H9 (cell line): ENCODE data around the gene RDH12. TPM values are rescaled to one million over a fixed set of nuclear protein-coding genes. Genes with fewer than 3 reads are reported as not detected.
"Not testable (repeated sequence)": the region's sequence is repeated elsewhere in the genome, so short reads cannot be mapped to it uniquely, and the experiment has no call there.

Experiments
- DNase-seq: peaks from one replicate; pipeline ENCODE4 v3.0.0-alpha.2; 2017
- H2AFZ ChIP-seq: one replicate; pipeline ENCODE4 v1.6.1; 2013; ENCODE audit warnings: mild to moderate bottlenecking, low read length, control low read depth, moderate library complexity
- H2AK5ac ChIP-seq: 2 replicates; pipeline ENCODE4 v1.6.1; 2013; ENCODE audit warnings: low read length, control low read depth, mixed read lengths; ENCODE audit not compliant: insufficient read length
- H2BK120ac ChIP-seq: one replicate; pipeline ENCODE4 v1.6.1; 2013; ENCODE audit warnings: low read depth, mild to moderate bottlenecking, low read length, control low read depth, inconsistent platforms; ENCODE audit not compliant: poor library complexity, severe bottlenecking
- H2BK12ac ChIP-seq: 2 replicates; pipeline ENCODE4 v1.6.1; 2013; ENCODE audit warnings: low read length, control low read depth, mixed read lengths, low read depth; ENCODE audit not compliant: insufficient read length
- H2BK15ac ChIP-seq: 2 replicates; pipeline ENCODE4 v1.6.1; 2013; ENCODE audit warnings: low read depth, low read length, control low read depth
- H2BK20ac ChIP-seq: one replicate; pipeline ENCODE4 v1.6.1; 2013; ENCODE audit warnings: low read depth, mild to moderate bottlenecking, low read length, control low read depth, inconsistent platforms; ENCODE audit not compliant: poor library complexity, severe bottlenecking
- H2BK5ac ChIP-seq: 2 replicates; pipeline ENCODE4 v1.6.1; 2013; ENCODE audit warnings: low read length, control low read depth, mixed read lengths; ENCODE audit not compliant: insufficient read length
- H3K14ac ChIP-seq: 2 replicates; pipeline ENCODE4 v1.6.1; 2013; ENCODE audit warnings: low read length, control low read depth; ENCODE audit not compliant: insufficient read depth
- H3K18ac ChIP-seq: 2 replicates; pipeline ENCODE4 v1.6.1; 2013; ENCODE audit warnings: low read depth, mild to moderate bottlenecking, mixed read lengths, low read length, control low read depth; ENCODE audit not compliant: insufficient read length
- H3K23ac ChIP-seq: 2 replicates; pipeline ENCODE4 v1.6.1; 2013; ENCODE audit warnings: low read length, control low read depth, mixed read lengths, low read depth; ENCODE audit not compliant: insufficient read length
- H3K23me2 ChIP-seq: 2 replicates; pipeline ENCODE4 v1.6.1; 2013; ENCODE audit warnings: low read depth, mild to moderate bottlenecking, mixed read lengths, low read length, control low read depth; ENCODE audit not compliant: insufficient read length, poor library complexity, severe bottlenecking
- H3K27ac ChIP-seq: 2 replicates; pipeline ENCODE4 v1.5.1; 2013; ENCODE audit warnings: low read length, control low read depth, mixed read lengths, low read depth; ENCODE audit not compliant: insufficient read length
- H3K27me3 ChIP-seq: 2 replicates; pipeline ENCODE4 v1.6.1; 2013; ENCODE audit warnings: low read length, control low read depth, inconsistent platforms; ENCODE audit not compliant: insufficient read depth
- H3K4ac ChIP-seq: 2 replicates; pipeline ENCODE4 v1.6.1; 2013; ENCODE audit warnings: low read depth, mild to moderate bottlenecking, control low read depth, inconsistent platforms, low read length, moderate library complexity
- H3K4me1 ChIP-seq: 2 replicates; pipeline ENCODE4 v1.6.1; 2013; ENCODE audit warnings: low read length, control low read depth, inconsistent platforms; ENCODE audit not compliant: insufficient read depth
- H3K4me2 ChIP-seq: 2 replicates; pipeline ENCODE4 v1.6.1; 2013; ENCODE audit warnings: low read length, control low read depth, mixed read lengths; ENCODE audit not compliant: insufficient read length, insufficient read depth
- H3K56ac ChIP-seq: 2 replicates; pipeline ENCODE4 v1.6.1; 2013; ENCODE audit warnings: low read depth, mild to moderate bottlenecking, mixed read lengths, low read length, control low read depth; ENCODE audit not compliant: insufficient read length
- H3K79me1 ChIP-seq: 2 replicates; pipeline ENCODE4 v1.6.1; 2013; ENCODE audit warnings: low read depth, mild to moderate bottlenecking, moderate library complexity, low read length, control low read depth, inconsistent platforms; ENCODE audit not compliant: insufficient read depth, poor library complexity, severe bottlenecking
- H3K79me2 ChIP-seq: 2 replicates; pipeline ENCODE4 v1.6.1; 2013; ENCODE audit warnings: low read length, control low read depth, inconsistent platforms; ENCODE audit not compliant: insufficient read depth
- H3K9ac ChIP-seq: 2 replicates; pipeline ENCODE4 v1.6.1; 2013; ENCODE audit warnings: low read length, control low read depth, mixed read lengths; ENCODE audit not compliant: insufficient read length; ENCODE audit errors: extremely low read depth
- H3K9me3 ChIP-seq: one replicate; pipeline ENCODE4 v1.6.1; 2013; ENCODE audit warnings: low read depth, low read length, inconsistent platforms; ENCODE audit not compliant: control insufficient read depth
- H3T11ph ChIP-seq: one replicate; pipeline ENCODE4 v1.6.1; 2013; ENCODE audit warnings: mild to moderate bottlenecking, low read length, control low read depth, inconsistent platforms
- H4K20me1 ChIP-seq: one replicate; pipeline ENCODE4 v1.6.1; 2013; ENCODE audit not compliant: control insufficient read depth, insufficient read length, insufficient read depth
- H4K5ac ChIP-seq: 2 replicates; pipeline ENCODE4 v1.6.1; 2013; ENCODE audit warnings: low read depth, mild to moderate bottlenecking, mixed read lengths, low read length, control low read depth; ENCODE audit not compliant: insufficient read length
- H4K8ac ChIP-seq: replicated peaks from 2 replicates; pipeline ENCODE4 v1.6.1; 2013; ENCODE audit warnings: low read length, control low read depth, mixed read lengths, low read depth; ENCODE audit not compliant: insufficient read length
- H4K91ac ChIP-seq: 2 replicates; pipeline ENCODE4 v1.6.1; 2013; ENCODE audit warnings: low read depth, mild to moderate bottlenecking, moderate library complexity, mixed read lengths, low read length, control low read depth; ENCODE audit not compliant: insufficient read length
- H3K27ac Mint-ChIP-seq, 3 experiments: 2 replicates in 2 of 3; 3 replicates in 1 of 3; pipeline ENCODE4 v1.8.0; 2020 to 2021; ENCODE audit warnings: mixed read lengths in 3 of 3, mild to moderate bottlenecking in 1 of 3, moderate library complexity in 1 of 3
- H3K27me3 Mint-ChIP-seq: 2 replicates; pipeline ENCODE4 v1.8.0; 2021; ENCODE audit warnings: low read depth, mild to moderate bottlenecking, moderate library complexity, mixed read lengths
- H3K36me3 Mint-ChIP-seq, 3 experiments: 2 replicates in 2 of 3; 3 replicates in 1 of 3; pipeline ENCODE4 v1.8.0; 2020 to 2021; ENCODE audit warnings: low read depth in 3 of 3, mixed read lengths in 3 of 3; ENCODE audit not compliant: insufficient read depth in 1 of 3
- H3K4me1 Mint-ChIP-seq, 2 experiments: 2 replicates each; pipeline ENCODE4 v1.8.0; 2020; ENCODE audit warnings: mixed read lengths in 2 of 2
- H3K4me3 Mint-ChIP-seq, 2 experiments: 2 replicates in 1 of 2; 3 replicates in 1 of 2; pipeline ENCODE4 v1.8.0; 2020 to 2021; ENCODE audit warnings: mild to moderate bottlenecking in 2 of 2, mixed read lengths in 2 of 2, moderate library complexity in 1 of 2
- H3K9me3 Mint-ChIP-seq, 2 experiments: 2 replicates in 1 of 2; 3 replicates in 1 of 2; pipeline ENCODE4 v1.8.0; 2020; ENCODE audit warnings: mild to moderate bottlenecking in 2 of 2, mixed read lengths in 2 of 2, moderate library complexity in 1 of 2
- WGBS: extraction: QIAGEN DNeasy Blood & Tissue Kit; methylation state at CpG from one replicate; pipeline ENCODE4 v1.1.7; 2013; ENCODE audit warnings: missing lambda C conversion rate, low lambda C conversion rate, mixed read lengths; ENCODE audit not compliant: insufficient read length; ENCODE audit errors: extremely low coverage; 5-methylcytosine and 5-hydroxymethylcytosine counted together
- total RNA-seq: library from RNA; stranded (reverse); gene quantifications from 2 replicates; pipeline ENCODE4 v1.2.1, GENCODE V29; 2021
- TF ChIP-seq, protein P1 (sequence below): fragments of 200-600 bp; sonication (generic); conservative IDR thresholded peaks from 3 replicates; pipeline ENCODE4 v1.8.0; 2021; ENCODE audit warnings: antibody characterized with exemption, mild to moderate bottlenecking

RDH12 gene
- total RNA-seq, 1 experiment from 2014 or later = 0.74 TPM

- Mint-ChIP-seq H3K36me3 (peaks cover 1 to 7% (median 5%) of the 10 kb centered on the region in 3 experiments; a peak in 5 of 7 replicates), H3K27ac (no peak overlapping the region), H3K9me3 (peaks cover 24 to 31% of the 10 kb centered on the region in 2 experiments), H3K4me3 (no peak overlapping the region), H3K4me1 (peaks cover 3 to 5% of the 10 kb centered on the region in 2 experiments), H3K27me3 (no peaks in the 10 kb centered on the region; the same call in 1 of the 2 replicates)
- Histone ChIP-seq H2BK5ac (no peak overlapping the region), H2BK20ac (no peak overlapping the region), H3T11ph (no peak overlapping the region), H4K5ac (no peak overlapping the region), H4K20me1 (no peaks in the 10 kb centered on the region), H3K79me1 (no peaks in the 10 kb centered on the region), H3K23ac (no peak overlapping the region), H2BK15ac (no peak overlapping the region), H4K91ac (no peak overlapping the region), H3K14ac (no peak overlapping the region), H3K56ac (no peak overlapping the region), H3K23me2 (no peaks in the 10 kb centered on the region), H3K9ac (no peak overlapping the region), H2BK12ac (no peak overlapping the region), H3K4ac (no peak overlapping the region), H3K18ac (no peak overlapping the region), H2BK120ac (no peak overlapping the region), H3K4me1 (no peaks in the 10 kb centered on the region), H2AFZ (no peak overlapping the region), H3K79me2 (no peaks in the 10 kb centered on the region), H3K9me3 (peaks cover 13% of the 10 kb centered on the region), H3K4me2 (no peak overlapping the region), H2AK5ac (no peak overlapping the region), H4K8ac (no peak overlapping the region), H3K27ac (no peak overlapping the region), H3K27me3 (no peaks in the 10 kb centered on the region)
- TF ChIP-seq, protein P1, sequence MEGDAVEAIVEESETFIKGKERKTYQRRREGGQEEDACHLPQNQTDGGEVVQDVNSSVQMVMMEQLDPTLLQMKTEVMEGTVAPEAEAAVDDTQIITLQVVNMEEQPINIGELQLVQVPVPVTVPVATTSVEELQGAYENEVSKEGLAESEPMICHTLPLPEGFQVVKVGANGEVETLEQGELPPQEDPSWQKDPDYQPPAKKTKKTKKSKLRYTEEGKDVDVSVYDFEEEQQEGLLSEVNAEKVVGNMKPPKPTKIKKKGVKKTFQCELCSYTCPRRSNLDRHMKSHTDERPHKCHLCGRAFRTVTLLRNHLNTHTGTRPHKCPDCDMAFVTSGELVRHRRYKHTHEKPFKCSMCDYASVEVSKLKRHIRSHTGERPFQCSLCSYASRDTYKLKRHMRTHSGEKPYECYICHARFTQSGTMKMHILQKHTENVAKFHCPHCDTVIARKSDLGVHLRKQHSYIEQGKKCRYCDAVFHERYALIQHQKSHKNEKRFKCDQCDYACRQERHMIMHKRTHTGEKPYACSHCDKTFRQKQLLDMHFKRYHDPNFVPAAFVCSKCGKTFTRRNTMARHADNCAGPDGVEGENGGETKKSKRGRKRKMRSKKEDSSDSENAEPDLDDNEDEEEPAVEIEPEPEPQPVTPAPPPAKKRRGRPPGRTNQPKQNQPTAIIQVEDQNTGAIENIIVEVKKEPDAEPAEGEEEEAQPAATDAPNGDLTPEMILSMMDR = no peak
- WGBS = no CpG with 5 or more reads among the region's 3 CpGs
- DNase-seq = no peak
Measured at GRCh38 chr14:67705211-67705610, 3.5 kb downstream of the RDH12 start.

DNA sequence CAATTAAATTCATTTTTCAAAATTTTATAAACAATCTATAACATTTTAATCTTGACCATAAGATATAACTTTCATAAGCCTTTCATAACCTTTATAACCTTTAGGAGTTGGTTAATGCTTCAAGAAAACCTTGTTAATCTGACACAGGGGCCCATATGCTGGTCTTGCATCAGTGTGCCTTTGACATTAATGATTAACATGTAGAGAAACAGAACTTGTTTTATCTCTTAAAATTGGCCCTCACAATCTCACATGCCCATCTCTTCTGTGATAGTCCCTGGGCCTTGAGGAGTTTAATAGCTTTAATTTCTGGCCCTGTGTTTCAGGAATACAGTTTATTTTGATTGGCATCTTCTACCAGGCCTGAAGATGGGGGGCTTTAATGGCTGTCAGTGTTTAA lies 7.7 kb downstream of the RDH12 start:
- H3K4ac ChIP-seq, H3K79me1 ChIP-seq, H3T11ph ChIP-seq, H3K9ac ChIP-seq, H2BK12ac ChIP-seq, H4K8ac ChIP-seq, H4K91ac ChIP-seq, H3K23ac ChIP-seq, H3K14ac ChIP-seq, H2AFZ ChIP-seq, H3K27ac ChIP-seq, H2BK5ac ChIP-seq, H3K4me2 ChIP-seq, H3K79me2 ChIP-seq, H4K20me1 ChIP-seq, H3K27ac Mint-ChIP-seq, H3K4me1 Mint-ChIP-seq, H3K27me3 ChIP-seq, H2BK15ac ChIP-seq, H2AK5ac ChIP-seq, H3K4me3 Mint-ChIP-seq, H4K5ac ChIP-seq, H3K56ac ChIP-seq, H3K18ac ChIP-seq, H3K23me2 ChIP-seq, H2BK120ac ChIP-seq, H3K4me1 ChIP-seq, H3K27me3 Mint-ChIP-seq, H2BK20ac ChIP-seq, DNase-seq: not testable (repeated sequence)
- H3K9me3 ChIP-seq = peaks cover 13% of the 10 kb centered on the region
- Mint-ChIP-seq H3K36me3 (peaks cover 4 to 14% (median 5%) of the 10 kb centered on the region in 3 experiments; a peak in 6 of 7 replicates), H3K9me3 (peaks cover 46 to 52% of the 10 kb centered on the region in 2 experiments)
